Inflammatory macrophage treated with lipopolysaccharide for 1 hour (primary cell): ENCODE measurements around the gene FIGN.

Experiments used
- DNase-seq, 2 donors: peaks; one replicate each; pipeline ENCODE4 v3.0.0-alpha.2; 2020 to 2022

The FIGN gene

DNA sequence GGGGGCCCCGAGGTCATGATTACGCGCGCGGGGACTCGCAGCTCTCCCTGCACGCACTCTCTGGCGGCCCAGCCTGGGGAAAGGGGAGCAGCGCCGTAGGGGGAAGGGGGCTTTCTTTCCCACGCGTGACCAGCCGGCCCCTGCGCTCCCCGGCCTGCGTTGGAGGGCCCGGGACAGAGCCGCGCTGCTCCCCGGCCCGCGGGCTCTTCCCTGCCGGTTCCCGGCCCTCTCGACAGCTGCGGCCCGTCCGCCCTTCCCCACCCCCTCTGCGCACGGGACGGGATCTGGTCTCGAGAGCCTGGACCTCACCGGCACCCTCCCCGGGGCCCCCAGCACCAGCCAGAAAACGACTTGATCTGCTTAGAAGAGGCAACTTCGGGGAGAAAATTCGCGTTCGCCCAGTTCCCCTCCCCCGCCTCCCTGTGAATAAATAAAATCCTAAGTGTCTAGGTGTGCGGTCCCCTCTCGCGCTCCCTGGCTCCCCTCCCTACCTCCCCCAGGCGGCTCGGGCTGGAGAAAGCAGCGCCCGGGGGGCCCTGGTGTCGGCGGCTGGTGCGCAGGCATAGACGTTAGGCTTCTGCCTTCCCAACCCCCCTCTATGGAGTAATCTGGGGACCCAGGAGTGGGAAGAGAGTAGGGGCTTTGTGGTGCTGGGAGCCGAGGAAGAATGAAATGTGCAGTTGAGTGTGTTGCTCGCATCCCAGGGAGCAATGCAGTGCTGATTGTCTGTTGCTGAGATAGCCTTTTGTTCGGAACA lies 803 bp upstream of the FIGN start:
- no peak for DNase-seq

- no peak for DNase-seq
These were observed 725 bp downstream of the FIGN start for GRCh38 chr2:163734881-163735684.

GRCh38 chr2:163734401-163734800 lies 1.4 kb downstream of the FIGN start:
- no peak for DNase-seq

- DNase-seq: no peak
These were observed 1.9 kb downstream of the FIGN start for GRCh38 chr2:163733956-163734355.

DNA sequence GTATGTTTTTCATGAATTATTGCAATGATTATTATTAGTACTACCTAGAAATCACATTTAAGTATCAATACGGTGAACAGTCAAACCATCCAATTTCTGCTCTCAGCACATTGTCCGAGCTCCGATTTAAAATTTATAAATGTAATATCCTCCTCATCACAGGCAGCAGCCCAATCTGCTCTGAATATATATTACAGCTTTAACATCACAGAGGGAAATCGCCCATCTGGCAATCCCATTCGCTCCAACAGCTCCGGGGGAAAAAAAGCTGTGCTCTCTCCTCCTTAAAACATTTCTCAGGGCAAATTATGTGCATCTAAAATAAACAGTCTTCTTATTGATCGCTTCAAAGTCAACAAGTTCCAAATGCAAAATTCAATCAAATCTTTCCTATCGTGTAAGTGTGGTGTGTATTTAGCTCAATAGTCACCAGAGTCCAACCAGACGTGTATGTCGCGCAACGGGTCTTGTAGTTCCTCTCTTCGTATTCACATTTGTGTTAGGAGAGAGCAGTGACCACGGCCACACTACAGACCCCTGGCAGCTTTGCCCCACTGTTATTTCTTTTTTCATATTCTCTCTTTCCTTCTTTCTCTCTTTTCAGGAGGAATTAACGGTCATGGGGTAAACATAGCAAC lies 2.4 kb downstream of the FIGN start:
- no peak for DNase-seq

- DNase-seq: no peak
These were observed 3.1 kb downstream of the FIGN start for GRCh38 chr2:163732727-163733126.

- no peak for DNase-seq
These were observed 4.1 kb downstream of the FIGN start for GRCh38 chr2:163731735-163732134.

DNA sequence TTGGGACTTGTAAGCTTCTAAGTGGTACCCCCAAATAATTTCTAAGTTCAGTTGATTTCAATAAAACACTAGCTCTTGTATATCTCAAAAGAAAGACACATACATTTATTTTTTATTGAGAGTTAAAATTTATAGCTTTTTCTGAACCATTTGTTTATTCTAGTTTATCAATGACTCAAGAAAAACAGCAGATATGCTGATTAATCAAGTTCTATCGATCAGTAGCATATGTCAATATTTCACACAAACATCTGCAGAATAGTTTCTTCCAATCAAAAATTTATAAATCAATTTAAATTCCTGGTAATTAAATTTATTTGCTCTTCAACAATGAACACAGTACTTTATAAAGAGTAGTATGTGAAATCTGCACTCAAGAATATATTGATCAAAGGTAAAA lies 5.3 kb downstream of the FIGN start:
- DNase-seq: no peak

- no peak for DNase-seq
These were observed 6.1 kb downstream of the FIGN start for GRCh38 chr2:163729636-163730273.

DNA sequence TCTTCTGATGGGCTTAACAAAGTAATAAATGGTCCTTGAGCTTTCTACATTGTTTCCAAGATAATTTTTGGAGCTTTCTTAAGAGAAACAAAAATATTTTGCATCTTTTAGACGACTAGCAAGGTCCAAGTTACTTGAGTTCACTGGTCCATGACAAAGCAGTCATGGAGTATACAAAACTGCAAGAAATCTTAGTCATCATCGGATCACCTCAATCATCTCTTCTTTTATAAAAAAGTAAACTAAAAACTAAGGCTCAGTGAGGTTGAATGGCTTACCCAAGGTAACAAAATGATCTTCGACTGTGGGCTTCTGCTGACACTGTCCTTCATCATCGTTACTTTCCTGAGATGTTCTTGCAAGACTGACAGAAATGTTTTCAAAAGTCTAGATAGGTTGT lies 11.9 kb downstream of the FIGN start:
- no peak for DNase-seq

DNA sequence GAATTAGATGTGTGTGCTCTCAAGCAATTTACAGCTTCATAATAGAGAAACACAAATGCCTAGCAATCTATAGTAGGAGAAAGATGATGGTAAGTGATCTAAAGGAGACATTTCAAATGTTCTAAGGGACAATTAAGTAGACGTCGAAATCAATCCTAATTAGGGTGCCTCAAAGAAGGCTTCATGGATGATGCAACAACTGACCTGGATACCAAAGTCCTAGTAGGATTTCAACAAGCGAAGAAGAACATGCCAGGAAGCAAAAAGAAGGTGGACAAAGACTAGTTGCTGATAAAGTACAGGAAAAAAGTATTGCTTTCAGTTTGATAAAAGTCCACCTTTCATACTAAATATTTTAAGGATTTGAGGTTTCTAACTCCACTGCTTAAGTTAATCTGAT lies 12.5 kb downstream of the FIGN start:
- no peak for DNase-seq

DNA sequence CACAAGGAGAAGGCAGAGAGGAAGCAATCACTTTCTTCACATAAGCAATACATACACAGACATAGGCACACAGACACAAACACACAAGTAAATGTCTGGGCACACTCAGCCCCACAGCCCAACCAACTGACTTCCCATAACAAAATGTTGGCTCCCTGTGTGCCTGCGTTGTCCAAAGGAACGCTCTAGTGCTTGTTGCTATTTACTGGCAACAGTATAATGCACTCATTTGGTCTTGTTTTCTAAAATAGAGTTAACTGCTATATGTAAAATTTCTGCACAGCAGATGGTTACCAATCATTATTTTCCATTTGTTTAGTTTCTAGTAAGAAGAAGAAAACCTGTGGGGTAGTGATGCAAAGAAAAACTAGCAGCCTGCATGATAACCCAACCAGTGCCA lies 16.5 kb downstream of the FIGN start:
- no peak for DNase-seq

DNA sequence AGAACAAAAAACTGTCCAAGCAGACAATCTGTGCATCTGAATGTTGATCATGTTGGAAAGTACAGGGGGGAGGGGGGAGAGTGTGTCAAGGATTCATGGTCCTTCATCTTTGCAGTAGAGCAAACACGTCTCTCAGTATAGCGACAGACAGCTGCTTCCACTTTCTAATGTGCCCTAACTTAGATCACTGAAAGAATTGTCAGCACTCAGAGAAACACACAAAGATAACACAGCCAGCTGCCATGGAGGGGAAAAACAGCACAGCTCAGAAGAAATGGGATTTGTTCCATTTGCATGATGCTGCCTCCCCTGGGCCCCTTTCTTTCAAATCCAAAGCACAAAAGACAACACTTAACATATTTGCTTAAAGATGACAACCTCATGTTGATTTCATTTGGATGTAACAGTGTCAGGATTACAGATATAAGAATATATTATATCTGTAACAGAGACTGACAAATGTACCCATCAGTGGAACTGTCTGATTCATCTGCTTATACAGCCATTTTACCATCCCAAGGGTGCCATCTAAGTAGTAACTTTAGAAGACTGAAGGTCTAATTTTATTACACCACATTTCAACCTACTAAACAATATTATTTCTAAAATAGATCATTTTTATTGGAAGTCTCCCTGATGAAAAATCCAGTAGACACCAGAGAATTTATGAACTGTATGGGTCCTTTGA lies 17.7 kb downstream of the FIGN start:
- DNase-seq: no peak

- no peak for DNase-seq
These were observed 18.3 kb downstream of the FIGN start for GRCh38 chr2:163717515-163717914.

- DNase-seq: no peak
These were observed 19.7 kb downstream of the FIGN start for GRCh38 chr2:163716101-163716500.

GRCh38 chr2:163715668-163716067 lies 20.1 kb downstream of the FIGN start:
- DNase-seq: no peak

DNA sequence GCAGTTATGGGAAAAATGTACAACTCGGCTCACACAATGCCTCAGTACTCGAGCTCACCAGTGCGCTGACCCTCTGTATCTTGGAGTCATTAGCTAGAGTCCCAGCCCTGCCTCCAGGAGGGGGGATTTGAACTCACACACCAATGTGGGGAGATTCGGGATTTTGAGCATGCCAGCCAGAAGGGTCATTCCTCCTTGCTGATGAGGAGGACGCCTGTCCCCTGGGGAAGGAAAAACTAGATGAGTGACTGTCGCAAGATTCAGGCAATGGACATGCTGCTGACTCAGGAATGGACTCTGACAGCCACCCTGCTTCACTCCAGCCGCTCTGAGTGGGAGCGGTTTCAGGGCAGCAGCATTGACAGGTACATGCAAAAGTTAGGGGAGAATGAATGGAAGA lies 20.6 kb downstream of the FIGN start:
- no peak for DNase-seq

DNA sequence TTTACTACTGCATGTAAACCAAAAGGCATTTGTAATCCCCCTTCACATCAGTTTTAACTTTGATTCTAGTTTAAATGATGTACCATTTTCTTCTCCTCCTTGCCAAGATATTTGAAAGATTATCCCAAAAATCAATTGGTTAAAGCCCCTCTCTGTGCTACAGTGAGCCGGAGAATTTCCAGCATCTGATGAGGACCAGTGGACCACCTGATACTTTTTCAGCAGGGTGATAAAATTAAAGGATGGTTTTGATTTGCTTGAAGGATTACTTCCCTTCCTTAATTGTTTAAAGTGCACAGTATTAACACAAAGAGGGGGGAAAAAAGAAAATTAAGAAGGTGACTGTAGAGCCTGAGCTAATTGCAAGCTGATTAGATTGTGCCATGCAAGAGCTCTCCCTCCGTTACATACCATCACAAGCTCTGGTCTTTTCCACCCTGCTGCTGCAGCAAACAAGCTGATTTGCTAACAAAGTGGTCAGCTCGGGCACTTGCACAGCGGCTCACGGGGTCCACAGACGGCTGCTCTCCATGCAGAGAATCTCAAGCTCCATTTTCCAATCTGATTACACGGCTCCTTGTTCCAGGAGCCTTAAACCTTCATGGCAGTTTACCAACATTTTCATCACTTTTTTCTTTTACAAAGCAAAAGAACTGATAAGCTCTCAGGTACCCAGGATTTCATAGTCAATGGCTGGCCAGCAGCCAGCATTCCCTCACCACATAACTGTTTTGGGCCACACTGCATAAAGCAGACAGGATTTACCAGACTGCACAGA lies 22.1 kb downstream of the FIGN start:
- no peak for DNase-seq

DNA sequence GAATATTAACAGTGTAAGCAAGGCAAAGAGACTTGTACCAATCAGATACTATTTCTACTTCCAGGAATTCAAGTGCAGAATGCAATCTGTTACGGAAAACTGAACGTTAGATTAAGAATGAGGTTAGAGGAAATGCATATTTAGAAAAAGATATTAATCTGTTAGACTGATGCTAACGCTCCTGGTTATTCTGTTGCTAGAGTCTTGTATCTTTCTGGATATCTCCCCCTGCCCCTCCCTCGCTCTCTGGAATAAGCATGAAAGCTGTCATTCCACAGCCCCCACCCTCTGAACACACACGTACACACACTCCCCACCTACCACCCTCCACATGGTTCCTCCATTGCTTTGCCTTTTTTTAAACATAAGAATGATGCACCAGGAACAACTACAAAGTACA lies 24.1 kb downstream of the FIGN start:
- no peak for DNase-seq

GRCh38 chr2:163711258-163711657 lies 24.6 kb downstream of the FIGN start:
- DNase-seq: no peak

- no peak for DNase-seq
These were observed 26.5 kb downstream of the FIGN start for GRCh38 chr2:163709270-163709669.

- DNase-seq: no peak
These were observed 27.5 kb downstream of the FIGN start for GRCh38 chr2:163708265-163708664.
